Activated naive CD4-positive, alpha-beta T cell treated with anti-CD3 and anti-CD28 coated beads for 36 hours (primary cell): Measurements from ENCODE around the gene IL27RA. TPM values are rescaled to one million over a fixed set of nuclear protein-coding genes. Genes with fewer than 3 reads are reported as not detected.

Experiments used
- CTCF ChIA-PET: fragments of 350-600 bp; sonication (Branson Sonifier 250); formaldehyde crosslinking; loops from one replicate; lab custom pipeline; 2021; ENCODE audit warnings: antibody characterized with exemption; lab: Charles Lee
- DNase-seq: peaks from one replicate; pipeline ENCODE4 v3.0.0-alpha.2; 2020
- H3K27ac Mint-ChIP-seq: one replicate; pipeline ENCODE4 v1.8.0; 2021; ENCODE audit warnings: mild to moderate bottlenecking, mixed read lengths
- H3K27me3 Mint-ChIP-seq: one replicate; pipeline ENCODE4 v1.8.0; 2021; ENCODE audit warnings: low read depth, mixed read lengths
- H3K36me3 Mint-ChIP-seq: one replicate; pipeline ENCODE4 v1.8.0; 2021; ENCODE audit warnings: low read depth, mixed read lengths
- H3K4me1 Mint-ChIP-seq: one replicate; pipeline ENCODE4 v1.8.0; 2021; ENCODE audit warnings: low read depth, mixed read lengths
- H3K4me3 Mint-ChIP-seq: one replicate; pipeline ENCODE4 v1.8.0; 2021; ENCODE audit warnings: mild to moderate bottlenecking, moderate library complexity, mixed read lengths
- H3K9me3 Mint-ChIP-seq: one replicate; pipeline ENCODE4 v1.8.0; 2021; ENCODE audit warnings: mixed read lengths
- intact Hi-C: fragments of 100-400 bp; cut with micrococcal nuclease; formaldehyde crosslinking; loops from one replicate; pipeline ENCODE4 v1.15.1; 2023
- total RNA-seq, 2 experiments: library from RNA; stranded (reverse); gene quantifications; one replicate each; pipeline ENCODE4 v1.2.3, GENCODE V29; 2021

Gene IL27RA
- total RNA-seq, 2 experiments from 2014 or later = 59.3 to 59.4 TPM

GRCh38 chr19:13990085-13990484, 41.5 kb upstream of the IL27RA start:
- DNase-seq = no peak
- Mint-ChIP-seq H3K4me3 (no peak overlapping the region), H3K27ac (peak overlapping the region; percentile 37), H3K36me3 (peaks cover 10% of the 10 kb centered on the region), H3K9me3 (no peaks in the 10 kb centered on the region), H3K4me1 (peaks cover 49% of the 10 kb centered on the region), H3K27me3 (no peaks in the 10 kb centered on the region)
- intact Hi-C loops = no loop called here
- CTCF ChIA-PET = interaction anchor here (1.1 kb wide), 1 partner anchor 58 kb away, joined by 4 read pairs; no protein-coding TSS in a partner anchor

- Mint-ChIP-seq H3K27ac (no peak overlapping the region), H3K27me3 (no peaks in the 10 kb centered on the region), H3K4me1 (peaks cover 33% of the 10 kb centered on the region), H3K9me3 (no peaks in the 10 kb centered on the region), H3K4me3 (no peak overlapping the region), H3K36me3 (peaks cover 10% of the 10 kb centered on the region)
- intact Hi-C loops = no loop called here
- DNase-seq = no peak
- CTCF ChIA-PET = no interaction called here
Measured at GRCh38 chr19:13992025-13992424, 39.5 kb upstream of the IL27RA start.

GRCh38 chr19:13993590-13994300, 37.8 kb upstream of the IL27RA start:
- CTCF ChIA-PET = interaction anchor here (0.6 kb wide), 2 partner anchors 52 to 78 kb away, joined by 4 to 5 read pairs; no protein-coding TSS in a partner anchor

GRCh38 chr19:13995017-13995728, 36.4 kb upstream of the IL27RA start:
- Mint-ChIP-seq H3K27me3 (no peaks in the 10 kb centered on the region), H3K4me3 (no peak overlapping the region), H3K27ac (no peak overlapping the region), H3K36me3 (peaks cover 17% of the 10 kb centered on the region), H3K9me3 (peaks cover 5% of the 10 kb centered on the region), H3K4me1 (peaks cover 7% of the 10 kb centered on the region)
- CTCF ChIA-PET = interaction anchor here (0.7 to 0.8 kb wide), 2 partner anchors 8 to 54 kb away, joined by 3 to 5 read pairs; no protein-coding TSS in a partner anchor
- DNase-seq = no peak
- intact Hi-C loops = no loop called here

More at GRCh38 chr19:13993590-13994300, 37.8 kb upstream of the IL27RA start:
- Mint-ChIP-seq H3K4me1 (peaks cover 19% of the 10 kb centered on the region), H3K4me3 (no peak overlapping the region), H3K27ac (no peak overlapping the region), H3K36me3 (peaks cover 14% of the 10 kb centered on the region), H3K27me3 (no peaks in the 10 kb centered on the region), H3K9me3 (peaks cover 1% of the 10 kb centered on the region)
- no peak for DNase-seq
- intact Hi-C loops = no loop called here

- Mint-ChIP-seq H3K4me1 (peaks cover 11% of the 10 kb centered on the region), H3K27ac (no peak overlapping the region), H3K9me3 (peaks cover 5% of the 10 kb centered on the region), H3K4me3 (no peak overlapping the region), H3K27me3 (no peaks in the 10 kb centered on the region), H3K36me3 (peaks cover 15% of the 10 kb centered on the region)
- intact Hi-C loops = no loop called here
- CTCF ChIA-PET = interaction anchor here (0.7 to 0.8 kb wide), 3 partner anchors 7 to 245 kb away, joined by 3 to 5 read pairs (median 3); no protein-coding TSS in a partner anchor
- DNase-seq = no peak
Measured at GRCh38 chr19:13995878-13996765, 35.4 kb upstream of the IL27RA start.

GRCh38 chr19:13996928-13997630, 34.5 kb upstream of the IL27RA start:
- intact Hi-C loops = no loop called here
- Mint-ChIP-seq H3K27me3 (no peaks in the 10 kb centered on the region), H3K36me3 (peaks cover 15% of the 10 kb centered on the region), H3K4me1 (peaks cover 19% of the 10 kb centered on the region), H3K4me3 (no peak overlapping the region), H3K9me3 (peaks cover 5% of the 10 kb centered on the region), H3K27ac (no peak overlapping the region)
- CTCF ChIA-PET = interaction anchor here (0.7 to 1.8 kb wide), 2 partner anchors 51 to 246 kb away, joined by 3 to 6 read pairs; no protein-coding TSS in a partner anchor
- DNase-seq = no peak

GRCh38 chr19:13997631-13997962, 34.0 kb upstream of the IL27RA start:
- H3K36me3 Mint-ChIP-seq = peaks cover 15% of the 10 kb centered on the region
- intact Hi-C loops = no loop called here
- no peak for DNase-seq
- H3K27me3 Mint-ChIP-seq = no peaks in the 10 kb centered on the region
- H3K4me3 Mint-ChIP-seq = no peak overlapping the region
- no peak overlapping the region for H3K27ac Mint-ChIP-seq
- CTCF ChIA-PET = interaction anchor here (1.8 kb wide), 1 partner anchor 50 kb away, joined by 6 read pairs; no protein-coding TSS in a partner anchor
- H3K9me3 Mint-ChIP-seq = peaks cover 5% of the 10 kb centered on the region
- peaks cover 24% of the 10 kb centered on the region for H3K4me1 Mint-ChIP-seq

- intact Hi-C loops = no loop called here
- CTCF ChIA-PET = interaction anchor here (0.5 to 1.8 kb wide), 3 partner anchors 49 to 556 kb away, joined by 3 to 6 read pairs (median 3); no protein-coding TSS in a partner anchor
- peaks cover 5% of the 10 kb centered on the region for H3K9me3 Mint-ChIP-seq
- no peak for DNase-seq
- H3K27ac Mint-ChIP-seq = no peak overlapping the region
- no peak overlapping the region for H3K4me3 Mint-ChIP-seq
- H3K36me3 Mint-ChIP-seq = peaks cover 14% of the 10 kb centered on the region
- no peaks in the 10 kb centered on the region for H3K27me3 Mint-ChIP-seq
- peaks cover 33% of the 10 kb centered on the region for H3K4me1 Mint-ChIP-seq
Measured at GRCh38 chr19:13998426-13998825, 33.1 kb upstream of the IL27RA start.

GRCh38 chr19:13999085-13999484, 32.5 kb upstream of the IL27RA start:
- Mint-ChIP-seq H3K27me3 (no peaks in the 10 kb centered on the region), H3K9me3 (peaks cover 5% of the 10 kb centered on the region), H3K36me3 (peaks cover 13% of the 10 kb centered on the region), H3K4me1 (peaks cover 38% of the 10 kb centered on the region), H3K27ac (no peak overlapping the region), H3K4me3 (no peak overlapping the region)
- DNase-seq = no peak
- CTCF ChIA-PET = interaction anchor here (0.6 to 1.8 kb wide), 3 partner anchors 36 to 1035 kb away, joined by 3 to 6 read pairs (median 3); no protein-coding TSS in a partner anchor
- intact Hi-C loops = no loop called here

GRCh38 chr19:14000691-14001375, 30.7 kb upstream of the IL27RA start:
- H3K4me3 Mint-ChIP-seq = peak overlapping the region; percentile 17
- peaks cover 13% of the 10 kb centered on the region for H3K36me3 Mint-ChIP-seq
- CTCF ChIA-PET = interaction anchor here (0.6 to 1.7 kb wide), 4 partner anchors 31 to 94 kb away, joined by 3 to 7 read pairs (median 4); partner anchors contain the start of gene IL27RA
- H3K4me1 Mint-ChIP-seq = peaks cover 49% of the 10 kb centered on the region
- peaks cover 5% of the 10 kb centered on the region for H3K9me3 Mint-ChIP-seq
- H3K27ac Mint-ChIP-seq = peak overlapping the region; percentile 96
- no peak for DNase-seq
- no peaks in the 10 kb centered on the region for H3K27me3 Mint-ChIP-seq
- intact Hi-C loops = loop anchor here (5.0 kb wide), 1 partner anchor 844 kb away; no protein-coding TSS in a partner anchor
